Retinal pigment epithelial cell (primary cell): ENCODE data around the gene TENM4.

Source experiments
- DNase-seq: peaks from one replicate; pipeline ENCODE4 v3.0.0-alpha.2; 2010; ENCODE audit warnings: low read depth
- H3K4me3 ChIP-seq: 2 replicates; pipeline ENCODE4 v1.5.1; 2011; ENCODE audit warnings: mild to moderate bottlenecking, low read length, control low read depth, moderate library complexity
- CTCF ChIP-seq: conservative IDR thresholded peaks from 2 replicates; pipeline ENCODE4 v1.5.1; 2011; ENCODE audit warnings: low read depth, low read length, control low read depth, inconsistent platforms

Gene TENM4

GRCh38 chr11:79403839-79404238 is 37.0 kb downstream of the TENM4 start:
- TF ChIP-seq CTCF = no peak
- H3K4me3 ChIP-seq = no peak overlapping the region
- no peak for DNase-seq

GRCh38 chr11:79402912-79403311 is 37.9 kb downstream of the TENM4 start:
- TF ChIP-seq CTCF = no peak
- DNase-seq = no peak
- no peak overlapping the region for H3K4me3 ChIP-seq

GRCh38 chr11:79400717-79401330 is 40.0 kb downstream of the TENM4 start:
- TF ChIP-seq CTCF = peak; percentile 94
- DNase-seq = no peak

GRCh38 chr11:79400206-79400605 is 40.6 kb downstream of the TENM4 start:
- no peak overlapping the region for H3K4me3 ChIP-seq
- no peak for DNase-seq
- no peak for TF ChIP-seq CTCF

More at GRCh38 chr11:79400717-79401330, 40.0 kb downstream of the TENM4 start:
- H3K4me3 ChIP-seq = no peak overlapping the region

- no peak for TF ChIP-seq CTCF
- DNase-seq = no peak
- no peak overlapping the region for H3K4me3 ChIP-seq
These were observed 43.6 kb downstream of the TENM4 start for GRCh38 chr11:79397252-79397651.

GRCh38 chr11:79396674-79397073 is 44.2 kb downstream of the TENM4 start:
- no peak for DNase-seq
- TF ChIP-seq CTCF = no peak
- no peak overlapping the region for H3K4me3 ChIP-seq

GRCh38 chr11:79396001-79396400 is 44.8 kb downstream of the TENM4 start:
- no peak for DNase-seq
- TF ChIP-seq CTCF = no peak
- H3K4me3 ChIP-seq = no peak overlapping the region
